Caco-2 (cell line): ENCODE results near the gene ARMC6. TPM values are rescaled to one million over a fixed set of nuclear protein-coding genes. Genes with fewer than 3 reads are reported as not detected.

ENCODE experiments used
- BruUV-seq: library from RNA; stranded (reverse); fragments of 400-500 nt; replicated peaks from 2 replicates; lab custom pipeline; 2021; lab: Mats Ljungman, UMichigan
- CTCF ChIA-PET: fragments of 300-600 bp; sonication (Branson Sonifier 250); formaldehyde crosslinking; loops from one replicate; lab custom pipeline; 2022; ENCODE audit warnings: antibody characterized with exemption; lab: Charles Lee
- POLR2A ChIA-PET: fragments of 300-600 bp; sonication (Branson Sonifier 250); formaldehyde crosslinking; loops from one replicate; lab custom pipeline; 2022; ENCODE audit warnings: antibody characterized with exemption; lab: Charles Lee
- DNase-seq, 2 experiments: peaks; one replicate each; pipeline versions ENCODE4 v3.0.0 to v3.0.0-alpha.2; 2020 to 2022
- H3K27me3 ChIP-seq: replicated peaks from 2 replicates; pipeline ENCODE4 v1.6.0; 2011; ENCODE audit warnings: low read length; ENCODE audit not compliant: control insufficient read depth, insufficient read depth
- H3K36me3 ChIP-seq: 2 replicates; pipeline ENCODE4 v1.5.1; 2011; ENCODE audit warnings: low read length; ENCODE audit not compliant: control insufficient read depth, insufficient read depth
- H3K4me1 ChIP-seq: fragments of 250-450 bp; sonication (Bioruptor Pico); 2 replicates; pipeline ENCODE4 v1.5.1; 2020; ENCODE audit warnings: mild to moderate bottlenecking
- H3K4me3 ChIP-seq: 2 replicates; pipeline ENCODE4 v1.5.1; 2011; ENCODE audit warnings: low read depth, mild to moderate bottlenecking, control low read depth, low read length
- H3K9me3 ChIP-seq: fragments of 250-450 bp; sonication (Bioruptor Pico); 2 replicates; pipeline ENCODE4 v1.5.1; 2020; ENCODE audit warnings: mild to moderate bottlenecking, moderate library complexity
- H3K27ac Mint-ChIP-seq: one replicate; pipeline ENCODE4 v1.8.0; 2022; ENCODE audit warnings: mixed read lengths; ENCODE audit not compliant: unreplicated experiment
- H3K27me3 Mint-ChIP-seq: one replicate; pipeline ENCODE4 v1.8.0; 2022; ENCODE audit warnings: mixed read lengths; ENCODE audit not compliant: insufficient read depth, unreplicated experiment
- H3K36me3 Mint-ChIP-seq: one replicate; pipeline ENCODE4 v1.8.0; 2022; ENCODE audit warnings: mild to moderate bottlenecking, mixed read lengths; ENCODE audit not compliant: insufficient read depth, unreplicated experiment
- H3K4me1 Mint-ChIP-seq: one replicate; pipeline ENCODE4 v1.8.0; 2022; ENCODE audit warnings: low read depth, mixed read lengths; ENCODE audit not compliant: unreplicated experiment
- H3K4me3 Mint-ChIP-seq: one replicate; pipeline ENCODE4 v1.8.0; 2022; ENCODE audit warnings: mild to moderate bottlenecking, moderate library complexity, mixed read lengths; ENCODE audit not compliant: unreplicated experiment
- H3K9me3 Mint-ChIP-seq: one replicate; pipeline ENCODE4 v1.8.0; 2022; ENCODE audit warnings: mixed read lengths; ENCODE audit not compliant: unreplicated experiment
- intact Hi-C: fragments of 100-400 bp; cut with micrococcal nuclease; formaldehyde crosslinking; loops from one replicate; pipeline ENCODE4 v1.10.0; 2022; ENCODE audit not compliant: unreplicated experiment
- total RNA-seq: library from RNA; stranded (reverse); gene quantifications from 2 replicates; pipeline ENCODE4 v1.2.3, GENCODE V29; 2022
- TF ChIP-seq, protein P1 (sequence below), 2 experiments: fragments of 200-600 bp in 1 of 2; IDR thresholded peaks; 1 replicate in 1 of 2; 2 replicates in 1 of 2; pipeline versions ENCODE4 v1.5.1 to v1.8.0; 2011 to 2022; ENCODE audit warnings: antibody characterized with exemption in 1 of 2, control low read depth in 1 of 2, inconsistent platforms in 1 of 2, low read depth in 1 of 2, low read length in 1 of 2, mild to moderate bottlenecking in 1 of 2, moderate library complexity in 1 of 2; ENCODE audit not compliant: insufficient read depth in 1 of 2, severe bottlenecking in 1 of 2, unreplicated experiment in 1 of 2

Gene ARMC6
- total RNA-seq, 1 experiment from 2014 or later = 40.1 TPM

DNA sequence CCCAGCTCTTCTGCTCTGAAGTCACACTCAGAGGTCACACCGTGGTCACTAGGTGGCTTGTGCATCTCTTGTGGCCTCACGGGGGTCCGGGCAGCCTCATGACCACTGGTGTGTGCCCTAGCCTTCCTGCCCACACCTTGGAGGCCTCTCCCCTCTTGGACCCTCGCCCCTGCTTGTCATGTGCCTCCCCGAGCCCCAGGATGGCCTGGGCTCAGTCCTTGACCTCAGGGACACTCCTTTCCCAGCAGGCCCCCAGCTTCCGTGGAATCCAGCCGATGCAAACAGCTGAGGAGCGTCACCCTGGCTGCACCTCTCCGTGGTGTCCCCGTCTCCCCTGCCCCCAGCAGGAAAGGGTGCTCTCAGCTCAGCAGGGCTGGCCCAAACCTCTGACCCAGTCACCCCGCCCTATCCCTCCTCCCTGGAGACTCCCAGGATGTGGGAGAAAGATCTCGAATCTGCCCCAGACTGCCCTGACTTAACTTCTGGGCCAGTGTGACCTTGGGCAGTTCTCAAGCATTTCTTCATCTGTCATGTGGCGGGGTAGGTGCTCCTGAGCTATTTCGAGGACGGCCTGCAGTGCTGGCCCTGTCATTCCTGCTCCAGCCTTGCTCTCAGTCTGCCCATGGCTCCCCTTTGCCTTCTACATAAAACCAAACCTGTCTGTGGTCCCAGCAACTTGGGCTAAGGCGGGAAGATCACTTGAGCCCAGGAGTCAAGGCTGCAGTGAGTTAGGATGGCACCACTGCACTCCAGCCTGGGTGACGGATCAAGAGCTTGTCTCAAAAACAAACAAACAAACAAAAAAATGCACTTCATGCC is 25.8 kb downstream of the ARMC6 start:
- Mint-ChIP-seq H3K27ac (no peak overlapping the region), H3K4me3 (no peak overlapping the region), H3K27me3 (no peaks in the 10 kb centered on the region), H3K36me3 (peaks cover 33% of the 10 kb centered on the region), H3K4me1 (no peaks in the 10 kb centered on the region), H3K9me3 (no peaks in the 10 kb centered on the region)
- POLR2A ChIA-PET = no interaction called here
- CTCF ChIA-PET = interaction anchor here (0.7 kb wide), 1 partner anchor 87 kb away, joined by 5 read pairs; no protein-coding TSS in a partner anchor
- peaks cover 11% of the 10 kb centered on the region for H3K4me1 ChIP-seq
- TF ChIP-seq, protein P1, sequence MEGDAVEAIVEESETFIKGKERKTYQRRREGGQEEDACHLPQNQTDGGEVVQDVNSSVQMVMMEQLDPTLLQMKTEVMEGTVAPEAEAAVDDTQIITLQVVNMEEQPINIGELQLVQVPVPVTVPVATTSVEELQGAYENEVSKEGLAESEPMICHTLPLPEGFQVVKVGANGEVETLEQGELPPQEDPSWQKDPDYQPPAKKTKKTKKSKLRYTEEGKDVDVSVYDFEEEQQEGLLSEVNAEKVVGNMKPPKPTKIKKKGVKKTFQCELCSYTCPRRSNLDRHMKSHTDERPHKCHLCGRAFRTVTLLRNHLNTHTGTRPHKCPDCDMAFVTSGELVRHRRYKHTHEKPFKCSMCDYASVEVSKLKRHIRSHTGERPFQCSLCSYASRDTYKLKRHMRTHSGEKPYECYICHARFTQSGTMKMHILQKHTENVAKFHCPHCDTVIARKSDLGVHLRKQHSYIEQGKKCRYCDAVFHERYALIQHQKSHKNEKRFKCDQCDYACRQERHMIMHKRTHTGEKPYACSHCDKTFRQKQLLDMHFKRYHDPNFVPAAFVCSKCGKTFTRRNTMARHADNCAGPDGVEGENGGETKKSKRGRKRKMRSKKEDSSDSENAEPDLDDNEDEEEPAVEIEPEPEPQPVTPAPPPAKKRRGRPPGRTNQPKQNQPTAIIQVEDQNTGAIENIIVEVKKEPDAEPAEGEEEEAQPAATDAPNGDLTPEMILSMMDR (IDR thresholded peaks at IDR 0.05; ENCODE audit: insufficient read depth in 1 of 2, low read depth in 1 of 2, low read length in 1 of 2, severe bottlenecking in 1 of 2, unreplicated experiment in 1 of 2) = no peak
- no peaks in the 10 kb centered on the region for H3K9me3 ChIP-seq
- H3K36me3 ChIP-seq = peaks cover 5% of the 10 kb centered on the region; the same call in 1 of the 2 replicates
- H3K4me3 ChIP-seq = no peak overlapping the region
- no peak for DNase-seq
- intact Hi-C loops = no loop called here
- no TSS peak for BruUV-seq
- no peaks in the 10 kb centered on the region for H3K27me3 ChIP-seq

DNA sequence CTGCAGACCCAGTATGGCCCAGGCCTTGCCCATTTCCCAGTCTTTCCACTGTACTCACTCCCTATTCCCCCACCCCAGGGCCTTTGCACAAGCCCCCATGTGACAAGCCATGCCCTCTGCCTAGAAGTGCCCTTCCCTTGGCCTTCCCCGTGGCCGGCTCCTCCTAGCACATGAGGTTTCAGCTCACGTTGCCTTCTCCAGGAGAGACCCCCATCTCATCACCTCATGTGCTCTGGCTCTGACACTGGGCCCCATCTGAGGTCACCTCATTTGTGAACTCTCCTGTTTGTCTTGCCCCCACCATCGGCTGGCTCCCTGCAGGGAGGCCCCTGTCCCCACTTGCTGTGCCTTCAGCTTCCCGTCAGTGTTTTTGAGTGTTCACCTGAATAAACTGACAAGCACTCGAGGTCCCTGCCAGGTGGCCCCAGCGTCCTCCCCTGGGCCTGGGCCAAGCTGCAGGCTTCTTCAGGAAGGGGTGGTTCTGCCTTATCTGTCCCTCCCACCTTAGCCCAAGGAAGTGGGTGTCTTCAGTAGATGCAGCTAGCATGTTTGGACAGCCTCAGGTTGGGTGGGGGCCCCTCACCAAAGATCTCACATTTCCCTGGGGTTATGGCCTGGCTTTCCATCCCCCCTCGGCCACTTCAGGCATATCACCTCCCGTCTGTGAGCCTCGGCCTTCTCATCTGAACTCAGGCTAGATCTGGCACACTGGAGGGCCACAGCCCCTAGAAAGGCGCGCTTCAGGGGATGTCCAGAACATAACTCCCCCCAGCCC is 26.6 kb downstream of the ARMC6 start:
- H3K4me1 ChIP-seq = peaks cover 11% of the 10 kb centered on the region
- CTCF ChIA-PET = no interaction called here
- POLR2A ChIA-PET = no interaction called here
- Mint-ChIP-seq H3K9me3 (no peaks in the 10 kb centered on the region), H3K27me3 (no peaks in the 10 kb centered on the region), H3K4me1 (no peaks in the 10 kb centered on the region), H3K4me3 (no peak overlapping the region), H3K36me3 (peaks cover 37% of the 10 kb centered on the region), H3K27ac (no peak overlapping the region)
- no peak for DNase-seq
- no peak overlapping the region for H3K4me3 ChIP-seq
- H3K36me3 ChIP-seq = peaks cover 5% of the 10 kb centered on the region; the same call in 1 of the 2 replicates
- no peaks in the 10 kb centered on the region for H3K9me3 ChIP-seq
- no TSS peak for BruUV-seq
- TF ChIP-seq, protein P1 (IDR thresholded peaks at IDR 0.05; ENCODE audit: insufficient read depth in 1 of 2, low read depth in 1 of 2, low read length in 1 of 2, severe bottlenecking in 1 of 2, unreplicated experiment in 1 of 2) = no peak
- no peaks in the 10 kb centered on the region for H3K27me3 ChIP-seq
- intact Hi-C loops = no loop called here

DNA sequence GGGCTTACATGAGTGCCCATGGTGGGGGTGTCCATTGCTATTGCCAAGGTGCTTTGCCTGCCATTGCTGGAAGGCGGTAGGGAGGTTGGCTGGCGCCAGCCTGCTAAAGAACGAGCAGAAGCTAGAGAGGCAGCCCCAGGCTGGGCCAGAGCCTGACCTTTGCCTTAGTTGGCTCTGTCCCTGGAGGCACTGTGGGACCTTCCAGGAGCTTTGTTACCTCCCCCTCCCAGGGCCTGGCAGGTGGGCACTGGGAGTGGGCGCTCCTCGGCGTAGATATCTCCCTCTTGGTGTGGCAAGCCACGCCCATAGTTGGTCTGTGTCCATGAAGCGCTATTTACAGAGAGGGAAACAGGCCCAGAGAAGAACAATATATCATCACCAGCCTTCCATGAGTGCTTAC is 28.1 kb downstream of the ARMC6 start:
- no peak overlapping the region for H3K4me3 Mint-ChIP-seq
- ChIA-PET POLR2A (interaction anchor here (0.6 kb wide), 1 partner anchor 80 kb away, joined by 3 read pairs; no protein-coding TSS in a partner anchor), CTCF (no interaction called here)
- H3K27me3 Mint-ChIP-seq = no peaks in the 10 kb centered on the region
- H3K9me3 Mint-ChIP-seq = no peaks in the 10 kb centered on the region
- BruUV-seq = no TSS peak
- H3K36me3 ChIP-seq = peaks cover 5% of the 10 kb centered on the region; the same call in 1 of the 2 replicates
- intact Hi-C loops = no loop called here
- H3K27me3 ChIP-seq = no peaks in the 10 kb centered on the region
- TF ChIP-seq, protein P1 (IDR thresholded peaks at IDR 0.05; ENCODE audit: insufficient read depth in 1 of 2, low read depth in 1 of 2, low read length in 1 of 2, severe bottlenecking in 1 of 2, unreplicated experiment in 1 of 2) = no peak
- no peak overlapping the region for H3K4me3 ChIP-seq
- no peak for DNase-seq
- no peak overlapping the region for H3K27ac Mint-ChIP-seq
- no peaks in the 10 kb centered on the region for H3K9me3 ChIP-seq
- peaks cover 37% of the 10 kb centered on the region for H3K36me3 Mint-ChIP-seq
- peaks cover 11% of the 10 kb centered on the region for H3K4me1 ChIP-seq
- H3K4me1 Mint-ChIP-seq = no peaks in the 10 kb centered on the region
